Keratinocyte (primary cell): ENCODE measurements around the gene SLC25A15. TPM values are rescaled to one million over a fixed set of nuclear protein-coding genes. Genes with fewer than 3 reads are reported as not detected.

Source experiments
- DNase-seq: peaks from one replicate; pipeline ENCODE4 v3.0.0-alpha.2; 2011; ENCODE audit warnings: low read depth, missing footprints, low spot score
- FAIRE-seq: peaks from 2 replicates; lab custom pipeline; 2011; peaks lifted over from hg19 to GRCh38; lab: Jason Lieb, UNC
- H2AFZ ChIP-seq: 2 replicates; pipeline ENCODE4 v1.6.0; 2012; ENCODE audit warnings: low read length, control low read depth, inconsistent platforms; ENCODE audit not compliant: control insufficient read depth
- H3K27ac ChIP-seq: 2 replicates; pipeline ENCODE4 v1.5.1; 2011; ENCODE audit warnings: low read length; ENCODE audit not compliant: control insufficient read depth, insufficient read depth
- H3K27me3 ChIP-seq: 3 replicates; pipeline ENCODE4 v1.6.0; 2011; ENCODE audit warnings: low read length; ENCODE audit not compliant: control insufficient read depth, insufficient read depth; ENCODE audit errors: extremely low read depth
- H3K36me3 ChIP-seq, 2 experiments: 2 replicates in 1 of 2; 3 replicates in 1 of 2; pipeline ENCODE4 v1.5.1; 2011; ENCODE audit warnings: low read length in 2 of 2, mild to moderate bottlenecking in 1 of 2; ENCODE audit not compliant: control insufficient read depth in 2 of 2, insufficient read depth in 2 of 2; ENCODE audit errors: extremely low read depth in 1 of 2
- H3K4me1 ChIP-seq: 3 replicates; pipeline ENCODE4 v1.5.1; 2011; ENCODE audit warnings: low read length; ENCODE audit not compliant: control insufficient read depth, insufficient read depth; ENCODE audit errors: extremely low read depth
- H3K4me2 ChIP-seq: 3 replicates; pipeline ENCODE4 v1.6.0; 2011; ENCODE audit warnings: low read depth, low read length; ENCODE audit not compliant: control insufficient read depth, insufficient read depth; ENCODE audit errors: extremely low read depth
- H3K4me3 ChIP-seq, 3 experiments: fragments of 200-600 bp in 1 of 3; sonication (generic) in 1 of 3; 2 replicates in 2 of 3; 3 replicates in 1 of 3; pipeline ENCODE4 v1.5.1; 2011 to 2016; ENCODE audit warnings: low read length in 3 of 3, mild to moderate bottlenecking in 3 of 3, control low read depth in 2 of 3, inconsistent platforms in 1 of 3, low read depth in 1 of 3, mixed read lengths in 1 of 3, mixed run types in 1 of 3, moderate library complexity in 1 of 3; ENCODE audit not compliant: control insufficient read depth in 2 of 3, insufficient read depth in 2 of 3; ENCODE audit errors: extremely low read depth in 1 of 3
- H3K79me2 ChIP-seq: 2 replicates; pipeline ENCODE4 v1.6.0; 2012; ENCODE audit warnings: low read length; ENCODE audit not compliant: control insufficient read depth, insufficient read depth
- H3K9ac ChIP-seq: 3 replicates; pipeline ENCODE4 v1.6.0; 2011; ENCODE audit warnings: low read length; ENCODE audit not compliant: control insufficient read depth, insufficient read depth; ENCODE audit errors: extremely low read depth
- H3K9me1 ChIP-seq: 3 replicates; pipeline ENCODE4 v1.6.0; 2011; ENCODE audit warnings: low read length; ENCODE audit not compliant: control insufficient read depth, insufficient read depth; ENCODE audit errors: extremely low read depth
- H3K9me3 ChIP-seq: 2 replicates; pipeline ENCODE4 v1.5.1; 2012; ENCODE audit warnings: low read depth, low read length; ENCODE audit not compliant: control insufficient read depth
- H4K20me1 ChIP-seq: 3 replicates; pipeline ENCODE4 v1.6.0; 2011; ENCODE audit warnings: low read length; ENCODE audit not compliant: control insufficient read depth, insufficient read depth; ENCODE audit errors: extremely low read depth
- EZH2 ChIP-seq: IDR thresholded peaks from one replicate; pipeline ENCODE4 v1.6.1; 2012; ENCODE audit warnings: inconsistent platforms, mild to moderate bottlenecking, low read length, moderate library complexity
- dilution Hi-C: fragments of 300-500 bp; cut with MboI; formaldehyde crosslinking; loops from one replicate; pipeline ENCODE4 v1.7.0; 2020; ENCODE audit warnings: low sequenced_read_pairs; ENCODE audit not compliant: extremely low pct_ligation_motif_present
- polyA plus RNA-seq, 5 experiments: library from polyadenylated mRNA; depleted of rRNA in 3 of 5; stranded (reverse) in 3 of 5; stranded (forward) in 1 of 5; unstranded in 1 of 5; fragments of >200 nt; gene quantifications; 1 replicate in 1 of 5; 2 replicates in 3 of 5; 3 replicates in 1 of 5; pipeline versions ENCODE4 v1.2.1 to v1.2.3, GENCODE V29; 2011 to 2012; ENCODE audit warnings: missing spikeins in 2 of 5, low read depth in 1 of 5, low replicate concordance in 1 of 5
- TF ChIP-seq, protein P1 (sequence below), 3 experiments: IDR thresholded peaks in 1 of 3; conservative IDR thresholded peaks in 1 of 3; optimal IDR thresholded peaks in 1 of 3; 2 replicates in 2 of 3; 3 replicates in 1 of 3; pipeline versions ENCODE3 to v1.5.1; 2011; ENCODE audit warnings: low read length in 3 of 3, mild to moderate bottlenecking in 3 of 3, moderate library complexity in 2 of 3, control low read depth in 1 of 3, inconsistent platforms in 1 of 3; ENCODE audit not compliant: insufficient read depth in 2 of 3; ENCODE audit errors: extremely low read depth in 1 of 3

The SLC25A15 gene
- polyA plus RNA-seq, 1 donor (not counting 4 experiments of a cell fraction or from before 2014, with no cell fraction given), result 13.1 TPM

DNA sequence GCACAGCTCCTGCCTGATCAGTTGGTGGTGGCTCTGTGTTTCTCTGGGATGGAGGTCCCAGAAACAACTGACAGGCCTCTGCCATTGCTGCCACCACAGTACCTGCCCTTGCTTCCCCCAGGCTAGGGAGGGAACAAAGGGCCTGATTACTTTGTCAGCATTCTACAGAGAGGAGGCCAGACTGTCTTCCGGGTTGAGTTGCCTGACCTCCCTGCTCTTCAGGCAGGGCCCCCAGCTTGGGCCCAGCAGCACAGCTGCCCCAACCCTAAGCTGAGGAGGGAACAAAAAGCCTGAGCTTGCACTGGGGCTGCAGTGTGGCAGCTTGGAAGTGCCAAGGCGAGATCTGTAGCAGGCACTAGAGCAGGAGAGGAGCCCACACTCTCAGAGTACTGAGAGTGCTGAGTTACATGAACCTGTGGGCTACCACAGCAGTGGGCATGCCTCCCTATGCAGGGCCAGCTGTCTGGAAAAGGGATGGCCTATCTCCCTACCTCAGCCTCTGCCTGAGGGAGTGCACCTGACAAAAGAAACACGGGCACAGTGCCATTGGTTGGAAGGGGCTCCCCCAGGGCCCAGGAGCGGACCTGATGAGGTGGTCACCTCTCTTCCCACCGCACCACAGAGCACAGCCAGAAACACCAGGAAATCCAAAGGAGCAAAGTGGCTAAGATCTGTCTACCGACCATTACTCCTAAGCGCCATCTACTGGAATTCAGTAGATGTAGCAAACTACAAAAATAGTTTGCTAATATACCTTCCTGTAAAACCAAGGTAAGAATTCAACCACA is 24.4 kb downstream of the SLC25A15 start:
- no peak overlapping the region for H3K27ac ChIP-seq
- H3K4me3 ChIP-seq, result no peak overlapping the region
- H3K9me1 ChIP-seq, result no peaks in the 10 kb centered on the region
- H3K9ac ChIP-seq, result no peak overlapping the region
- no peaks in the 10 kb centered on the region for H3K9me3 ChIP-seq
- peaks cover 4% of the 10 kb centered on the region in 2 experiments for H3K36me3 ChIP-seq
- H2AFZ ChIP-seq, result no peak overlapping the region
- H3K4me1 ChIP-seq, result no peaks in the 10 kb centered on the region
- no peak for TF ChIP-seq EZH2
- TF ChIP-seq, protein P1, sequence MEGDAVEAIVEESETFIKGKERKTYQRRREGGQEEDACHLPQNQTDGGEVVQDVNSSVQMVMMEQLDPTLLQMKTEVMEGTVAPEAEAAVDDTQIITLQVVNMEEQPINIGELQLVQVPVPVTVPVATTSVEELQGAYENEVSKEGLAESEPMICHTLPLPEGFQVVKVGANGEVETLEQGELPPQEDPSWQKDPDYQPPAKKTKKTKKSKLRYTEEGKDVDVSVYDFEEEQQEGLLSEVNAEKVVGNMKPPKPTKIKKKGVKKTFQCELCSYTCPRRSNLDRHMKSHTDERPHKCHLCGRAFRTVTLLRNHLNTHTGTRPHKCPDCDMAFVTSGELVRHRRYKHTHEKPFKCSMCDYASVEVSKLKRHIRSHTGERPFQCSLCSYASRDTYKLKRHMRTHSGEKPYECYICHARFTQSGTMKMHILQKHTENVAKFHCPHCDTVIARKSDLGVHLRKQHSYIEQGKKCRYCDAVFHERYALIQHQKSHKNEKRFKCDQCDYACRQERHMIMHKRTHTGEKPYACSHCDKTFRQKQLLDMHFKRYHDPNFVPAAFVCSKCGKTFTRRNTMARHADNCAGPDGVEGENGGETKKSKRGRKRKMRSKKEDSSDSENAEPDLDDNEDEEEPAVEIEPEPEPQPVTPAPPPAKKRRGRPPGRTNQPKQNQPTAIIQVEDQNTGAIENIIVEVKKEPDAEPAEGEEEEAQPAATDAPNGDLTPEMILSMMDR (optimal IDR thresholded peaks at IDR 0.05 in 1 of 3, IDR thresholded peaks at IDR 0.05 in 1 of 3, conservative IDR thresholded peaks at IDR 0.05 in 1 of 3; ENCODE audit: extremely low read depth in 1 of 3, insufficient read depth in 2 of 3, low read length in 3 of 3), result peak; percentile 30 to 49 (median 49)
- H3K27me3 ChIP-seq, result no peaks in the 10 kb centered on the region
- no peak overlapping the region for H3K4me2 ChIP-seq
- dilution Hi-C loops, result no loop called here
- no peaks in the 10 kb centered on the region for H4K20me1 ChIP-seq
- no peak for FAIRE-seq
- H3K79me2 ChIP-seq, result no peaks in the 10 kb centered on the region
- DNase-seq, result no peak

DNA sequence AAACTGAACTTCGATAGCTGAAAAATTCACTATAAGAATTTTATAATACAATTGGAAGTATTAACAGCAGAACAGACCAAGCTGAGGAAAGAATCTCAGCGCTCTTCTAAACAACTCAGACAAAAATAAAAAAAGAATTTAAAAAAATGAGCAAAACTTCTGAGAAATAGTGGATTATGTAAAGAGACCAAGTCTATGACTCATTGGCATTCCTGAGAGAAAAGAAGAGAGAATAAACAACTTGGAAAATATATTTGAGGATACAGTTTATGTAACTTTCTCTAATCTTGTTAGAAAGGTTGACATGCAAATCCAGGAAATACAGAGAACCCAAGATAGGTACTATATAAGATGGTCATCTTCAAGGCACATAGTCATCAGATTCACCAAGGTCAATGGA is 25.4 kb downstream of the SLC25A15 start:
- dilution Hi-C loops, result no loop called here
- no peak overlapping the region for H3K4me3 ChIP-seq
- no peaks in the 10 kb centered on the region for H3K79me2 ChIP-seq
- H3K9me1 ChIP-seq, result no peaks in the 10 kb centered on the region
- peaks cover 0 to 3% of the 10 kb centered on the region in 2 experiments for H3K36me3 ChIP-seq
- H3K27me3 ChIP-seq, result no peaks in the 10 kb centered on the region
- H3K4me1 ChIP-seq, result no peaks in the 10 kb centered on the region
- no peak overlapping the region for H3K4me2 ChIP-seq
- H4K20me1 ChIP-seq, result no peaks in the 10 kb centered on the region
- DNase-seq (no peak), FAIRE-seq (no peak)
- H3K27ac ChIP-seq, result no peak overlapping the region
- no peak overlapping the region for H3K9ac ChIP-seq
- TF ChIP-seq, protein P1 (optimal IDR thresholded peaks at IDR 0.05 in 1 of 3, IDR thresholded peaks at IDR 0.05 in 1 of 3, conservative IDR thresholded peaks at IDR 0.05 in 1 of 3; ENCODE audit: extremely low read depth in 1 of 3, insufficient read depth in 2 of 3, low read length in 3 of 3), result no peak
- TF ChIP-seq EZH2, result no peak
- no peak overlapping the region for H2AFZ ChIP-seq
- no peaks in the 10 kb centered on the region for H3K9me3 ChIP-seq
